H4 (cell line): Measurements from ENCODE around the gene GAS6. TPM values are rescaled to one million over a fixed set of nuclear protein-coding genes. Genes with fewer than 3 reads are reported as not detected.
"Not testable (repeated sequence)": the region's sequence is repeated elsewhere in the genome, so short reads cannot be mapped to it uniquely, and the experiment has no call there.

Experiments
- DNase-seq: peaks from one replicate; pipeline ENCODE4 v3.0.0-alpha.2; 2015; ENCODE audit warnings: low spot score
- total RNA-seq: library from RNA; depleted of rRNA; stranded (reverse); fragments of >200 nt; shearing (Covaris generic); gene quantifications from 2 replicates; pipeline ENCODE4 v1.2.3, GENCODE V29; 2014

Gene GAS6
- total RNA-seq, 1 experiment from 2014 or later, result 6.4 TPM

DNA sequence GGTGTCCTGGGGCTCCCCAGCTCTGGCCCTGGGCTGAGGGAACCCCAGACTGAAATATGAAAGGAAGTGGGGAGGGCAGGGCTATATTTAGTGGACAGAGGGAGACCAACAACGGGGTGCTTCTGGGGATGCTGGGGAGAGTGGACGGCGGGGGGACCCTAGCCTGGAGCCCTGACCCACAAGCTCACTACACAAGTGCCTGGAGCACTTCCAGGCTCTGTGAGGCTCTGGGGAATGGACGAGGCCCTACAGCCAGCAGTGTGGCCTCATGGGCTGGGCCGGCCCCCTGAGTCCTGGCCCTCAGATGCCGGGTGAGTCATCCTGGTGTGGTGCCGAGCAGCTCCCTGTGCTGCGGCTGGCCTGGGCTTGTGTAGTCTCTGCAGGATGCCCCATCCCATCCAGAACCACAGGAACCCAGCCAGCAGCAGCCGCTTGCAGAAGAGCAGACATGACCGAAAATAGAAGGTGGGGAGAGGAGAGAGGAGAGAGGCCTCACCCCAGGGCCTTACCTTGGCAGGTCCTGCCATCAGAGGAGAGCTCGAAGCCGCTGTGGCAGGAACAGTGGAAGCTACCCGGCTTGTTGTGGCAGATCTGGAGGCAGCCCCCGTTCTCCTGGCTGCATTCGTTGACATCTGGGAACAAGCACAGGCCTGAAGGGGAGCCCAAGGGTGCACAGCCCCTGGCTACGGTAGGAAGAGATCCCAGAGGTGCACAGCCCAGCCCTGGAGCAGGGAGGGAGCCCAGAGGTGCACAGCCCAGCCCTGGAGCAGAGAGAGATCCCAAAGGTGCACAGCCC lies 26.1 kb downstream of the GAS6 start:
- peak; percentile 91 for DNase-seq

DNA sequence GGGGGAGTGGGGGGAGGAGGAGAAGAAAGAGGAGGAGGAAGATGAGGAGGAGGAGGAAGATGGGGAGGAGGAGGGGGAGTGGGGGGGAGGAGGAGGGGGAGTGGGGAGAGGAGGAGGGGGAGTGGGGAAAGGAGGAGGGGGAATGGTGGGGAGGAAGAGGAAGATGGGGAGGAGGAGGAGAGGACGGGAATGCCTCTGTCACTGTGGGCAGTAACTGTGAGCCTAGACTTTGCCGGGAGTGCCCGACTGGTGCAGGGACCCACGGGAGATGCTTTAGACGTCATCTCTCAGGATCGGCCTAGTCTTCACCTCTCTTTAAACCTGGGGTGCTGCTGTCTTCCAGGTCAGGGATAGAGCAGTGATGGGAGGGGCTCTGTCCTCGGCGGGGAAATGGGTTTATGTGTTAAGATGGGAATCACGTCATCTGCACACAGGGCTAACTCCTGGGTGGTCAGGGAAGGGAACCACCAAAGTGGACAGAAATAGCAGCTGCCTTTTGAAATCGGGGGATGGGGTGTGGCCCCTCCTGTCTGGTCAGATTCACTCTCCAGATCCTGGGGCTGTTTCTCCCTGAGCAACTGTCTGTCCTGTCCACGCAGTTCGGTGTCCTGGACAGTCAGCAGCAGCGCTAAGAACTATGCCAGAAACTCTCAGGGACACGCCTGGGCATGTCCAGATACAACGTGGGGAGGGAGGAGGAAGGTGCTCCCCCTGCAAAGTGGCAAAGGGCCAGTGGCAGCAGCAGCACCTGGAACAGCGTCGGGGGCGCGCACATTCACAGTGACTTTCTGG lies 26.9 kb downstream of the GAS6 start:
- DNase-seq, result peak; percentile 77

DNA sequence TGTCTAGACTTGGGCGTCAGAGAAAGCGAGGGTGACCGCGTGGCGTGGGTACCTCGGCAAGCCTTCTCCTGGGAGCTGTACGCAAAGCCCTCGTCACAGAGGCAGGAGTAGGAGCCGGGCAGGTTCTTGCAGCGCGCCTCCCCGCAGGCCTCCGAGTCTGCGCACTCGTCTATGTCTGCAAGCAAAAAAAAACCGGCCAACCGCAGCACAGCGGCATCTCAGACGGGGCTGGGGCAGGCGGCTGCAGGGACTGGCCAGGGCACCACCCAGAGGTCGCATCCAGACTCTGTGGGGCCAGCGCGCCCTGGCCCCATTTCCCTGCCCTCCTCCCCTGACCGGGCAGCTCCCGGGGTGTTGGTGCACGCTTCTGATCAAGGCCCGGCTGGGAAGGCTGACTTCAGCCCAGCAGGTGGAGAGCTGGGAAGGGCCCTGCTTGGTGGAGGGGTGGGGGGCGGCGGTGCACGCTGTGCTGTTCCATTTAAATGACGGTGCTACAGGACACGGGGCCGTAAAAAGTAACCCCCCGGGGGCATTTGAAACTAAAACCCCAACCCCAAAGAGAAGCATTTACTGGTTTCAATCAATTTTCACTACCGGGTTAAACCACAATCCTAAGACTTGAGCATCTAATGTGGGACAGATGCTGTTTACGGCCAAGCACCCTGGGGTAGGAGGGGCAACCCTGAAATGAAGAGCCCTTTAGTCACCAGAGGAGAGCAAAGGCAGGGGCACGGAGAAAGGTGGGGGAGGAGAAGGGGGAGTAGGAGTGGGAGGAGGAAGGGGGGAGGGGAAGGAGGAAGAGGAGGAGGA lies 28.2 kb downstream of the GAS6 start:
- peak; percentile 50 for DNase-seq

DNA sequence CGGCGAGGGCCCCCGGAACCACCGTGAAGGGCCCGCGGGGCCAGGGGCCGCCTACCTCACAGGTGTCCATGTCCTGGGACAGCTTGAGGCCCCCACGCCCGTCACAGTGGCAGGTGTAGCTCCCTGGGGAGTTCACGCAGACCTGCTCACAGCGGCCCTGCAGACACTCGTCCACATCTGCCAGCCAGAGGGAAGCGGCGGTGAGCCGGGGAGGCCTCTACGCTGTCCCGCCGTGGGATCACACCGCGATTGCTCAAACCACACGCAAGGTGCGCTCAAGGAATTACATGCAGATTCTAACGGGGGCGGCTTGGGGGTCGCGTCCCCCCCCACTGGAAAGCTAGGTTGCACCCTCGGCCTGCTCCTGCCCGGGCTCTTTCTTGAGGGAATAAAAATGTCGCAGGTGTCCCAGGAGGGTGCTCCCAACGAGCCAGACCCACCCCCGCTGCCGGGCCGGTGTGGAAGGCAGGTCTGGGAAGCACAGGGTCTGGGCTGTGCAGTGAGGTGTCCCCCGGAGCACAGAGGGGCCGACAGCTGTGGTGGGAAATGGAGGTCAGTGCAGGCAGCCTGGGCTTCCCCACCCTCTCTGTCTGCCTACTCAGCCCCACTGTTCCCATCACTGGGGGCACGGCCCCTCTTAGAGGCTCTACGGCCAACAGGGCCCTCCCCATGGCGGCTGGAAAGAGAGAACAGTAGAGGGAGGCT lies 29.2 kb downstream of the GAS6 start:
- DNase-seq, result no peak

DNA sequence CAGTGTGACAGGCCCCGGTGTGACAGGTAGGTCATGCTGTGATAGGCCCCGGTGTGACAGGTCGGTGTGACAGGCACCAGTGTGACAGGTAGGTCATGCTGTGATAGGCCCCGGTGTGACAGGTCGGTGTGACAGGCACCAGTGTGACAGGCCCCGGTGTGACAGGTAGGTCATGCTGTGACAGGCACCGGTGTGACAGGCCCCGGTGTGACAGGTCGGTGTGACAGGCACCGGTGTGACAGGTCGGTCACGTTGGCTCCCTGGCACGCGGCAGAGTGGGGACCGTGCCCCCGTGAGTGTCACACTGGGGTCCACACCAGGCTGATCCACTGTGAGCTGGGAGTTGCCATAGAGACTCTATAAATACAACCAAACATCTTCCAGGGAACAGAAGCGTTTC lies 29.9 kb downstream of the GAS6 start:
- DNase-seq, result not testable (repeated sequence)

DNA sequence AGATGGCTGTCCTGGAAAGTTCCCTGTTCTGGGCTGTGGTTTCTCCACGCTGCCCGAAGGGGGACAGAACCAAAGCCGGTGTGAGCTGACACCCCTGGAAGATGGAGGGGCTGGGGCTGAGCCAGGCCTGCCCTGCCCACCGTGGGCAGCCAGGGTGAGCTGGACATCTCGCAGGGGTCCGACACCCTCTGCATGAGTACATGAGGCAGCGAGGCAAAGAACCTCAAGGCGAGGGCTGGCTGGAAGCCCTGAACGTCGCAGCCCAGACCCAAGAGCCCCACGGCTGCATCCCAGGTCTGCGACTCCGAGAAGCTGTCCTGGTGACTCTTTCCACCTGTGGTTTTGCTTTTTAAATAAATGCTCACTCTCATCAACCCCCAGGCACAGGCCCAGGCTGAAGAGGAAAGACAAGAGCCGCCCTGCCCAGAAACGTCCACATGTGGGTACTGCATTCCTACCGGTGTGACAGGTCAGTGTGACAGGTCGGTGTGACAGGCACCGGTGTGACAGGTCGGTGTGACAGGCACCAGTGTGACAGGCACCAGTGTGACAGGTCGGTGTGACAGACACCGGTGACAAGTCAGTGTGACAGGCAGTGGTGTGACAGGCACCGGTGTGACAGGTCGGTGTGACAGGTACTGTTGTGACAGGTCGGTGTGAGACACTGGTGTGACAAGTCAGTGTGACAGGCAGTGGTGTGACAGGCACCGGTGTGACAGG lies 30.6 kb downstream of the GAS6 start:
- DNase-seq, result no peak

DNA sequence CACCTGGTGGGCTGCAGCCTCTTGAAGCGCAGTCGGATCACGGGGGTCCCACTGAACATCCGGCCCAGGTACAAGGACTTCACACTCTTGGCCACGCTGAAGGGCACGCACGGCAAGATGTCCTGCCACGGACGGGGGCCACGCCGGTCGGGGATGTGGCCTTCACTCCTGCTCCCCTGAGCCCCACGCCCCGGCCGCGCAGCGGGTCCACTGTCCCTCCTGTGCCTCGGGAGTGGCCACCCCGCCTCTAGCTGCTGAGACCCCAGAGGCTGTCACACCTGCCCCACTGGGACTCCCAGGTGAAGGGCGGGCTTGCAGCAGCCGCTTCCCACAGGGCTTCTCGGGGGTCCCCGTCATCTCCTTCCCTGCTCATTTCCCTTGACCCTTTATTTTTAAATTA lies 31.2 kb downstream of the GAS6 start:
- DNase-seq, result no peak

DNA sequence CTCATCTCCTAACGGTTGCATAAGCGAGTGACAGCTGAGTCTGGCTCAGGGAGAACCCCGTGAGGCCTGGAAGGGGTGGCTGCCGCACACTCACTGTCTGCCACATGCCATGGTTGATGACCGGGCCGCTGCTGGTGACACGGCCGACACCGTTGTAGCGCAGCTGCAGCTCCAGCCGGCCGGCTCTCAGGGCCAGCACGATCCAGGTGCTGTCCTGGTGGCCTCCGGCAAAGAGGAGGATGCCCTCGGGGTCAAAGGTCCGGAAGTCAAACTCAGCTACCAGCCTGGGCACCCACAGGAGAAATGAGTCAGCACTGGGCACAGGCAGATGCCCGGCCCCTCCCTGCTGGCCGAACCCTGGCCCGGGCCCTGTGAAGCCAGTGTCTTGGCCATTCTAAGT lies 31.7 kb downstream of the GAS6 start:
- no peak for DNase-seq

DNA sequence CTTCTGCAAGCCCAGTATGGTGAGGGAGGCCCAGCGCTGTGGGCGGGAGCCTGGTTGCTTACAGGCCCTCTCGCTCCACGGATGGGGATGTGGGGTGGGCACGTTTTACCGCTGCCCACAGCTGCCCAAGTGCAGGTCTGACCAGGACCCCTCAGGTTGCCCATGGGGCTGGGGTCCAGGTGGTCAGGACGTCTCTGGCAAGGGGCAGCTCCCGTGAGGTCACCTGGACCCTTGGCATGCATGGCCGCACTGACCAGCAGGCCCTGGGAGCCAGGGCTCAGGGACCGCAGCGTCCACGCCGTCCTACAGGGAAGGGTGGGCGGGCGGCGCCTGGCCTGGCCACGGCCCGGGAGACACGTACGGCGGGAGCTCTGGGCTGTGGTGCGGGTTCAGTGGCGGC lies 32.8 kb downstream of the GAS6 start:
- no peak for DNase-seq

DNA sequence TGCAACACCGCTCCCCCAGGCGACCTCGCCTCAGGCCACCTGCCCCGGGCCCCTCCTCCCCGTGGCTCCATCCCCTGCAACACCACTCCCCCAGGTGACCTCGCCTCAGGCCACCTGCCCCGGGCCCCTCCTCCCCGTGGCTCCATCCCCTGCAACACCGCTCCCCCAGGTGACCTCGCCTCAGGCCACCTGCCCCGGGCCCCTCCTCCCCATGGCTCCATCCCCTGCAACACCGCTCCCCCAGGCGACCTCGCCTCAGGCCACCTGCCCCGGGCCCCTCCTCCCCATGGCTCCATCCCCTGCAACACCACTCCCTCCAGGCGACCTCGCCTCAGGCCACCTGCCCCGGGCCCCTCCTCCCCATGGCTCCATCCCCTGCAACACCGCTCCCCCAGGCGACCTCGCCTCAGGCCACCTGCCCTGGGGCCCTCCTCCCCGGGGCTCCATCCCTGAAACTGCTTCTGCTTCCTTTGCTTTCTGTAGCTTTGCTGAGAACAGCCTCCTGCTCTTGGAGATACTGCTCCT lies 33.4 kb downstream of the GAS6 start:
- DNase-seq, result not testable (repeated sequence)

DNA sequence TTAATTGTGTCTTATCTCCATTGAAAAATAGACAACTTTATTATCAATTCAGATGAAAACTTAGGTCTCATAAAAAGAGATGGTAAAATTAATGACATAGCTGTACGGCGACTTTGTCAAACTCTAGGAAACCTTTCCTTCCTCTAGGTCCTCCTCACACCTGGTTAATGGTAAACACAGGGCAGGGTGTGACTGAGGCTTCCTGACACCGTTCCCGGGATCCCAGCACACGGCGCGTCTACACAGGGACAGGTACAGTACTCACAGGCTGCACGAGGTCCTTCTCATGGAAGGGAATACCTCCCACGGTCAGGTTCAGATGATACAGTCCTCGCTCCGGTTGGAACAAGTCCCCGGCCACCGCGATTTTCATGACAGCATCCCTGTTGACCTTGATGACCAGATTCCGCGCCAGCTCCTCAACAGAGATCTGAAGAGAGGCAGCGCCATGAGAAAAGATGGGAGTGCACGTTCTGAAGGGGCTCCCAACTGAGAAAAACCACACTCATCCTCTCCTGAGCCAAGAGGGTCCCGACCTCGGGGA lies 35.5 kb downstream of the GAS6 start:
- DNase-seq, result no peak

DNA sequence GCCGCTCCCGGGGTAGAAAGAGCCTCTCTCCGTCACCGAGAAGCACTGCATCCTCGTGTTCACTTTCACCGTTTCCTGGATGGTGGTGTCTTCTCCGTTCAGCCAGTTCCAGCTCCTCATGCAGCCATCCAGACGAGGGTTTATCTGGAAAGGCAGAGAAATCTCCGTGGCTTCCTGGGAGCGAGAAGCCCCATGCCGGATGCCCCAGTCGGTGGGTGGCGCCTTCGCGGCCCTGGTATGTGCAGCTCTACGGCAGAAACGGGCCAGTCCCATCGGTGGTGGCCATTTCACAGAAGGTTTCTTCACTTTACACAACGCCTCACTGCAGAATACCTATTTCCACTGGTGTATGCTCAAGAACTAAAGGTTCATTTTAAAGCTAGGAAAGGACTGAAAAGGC lies 36.9 kb downstream of the GAS6 start:
- no peak for DNase-seq

DNA sequence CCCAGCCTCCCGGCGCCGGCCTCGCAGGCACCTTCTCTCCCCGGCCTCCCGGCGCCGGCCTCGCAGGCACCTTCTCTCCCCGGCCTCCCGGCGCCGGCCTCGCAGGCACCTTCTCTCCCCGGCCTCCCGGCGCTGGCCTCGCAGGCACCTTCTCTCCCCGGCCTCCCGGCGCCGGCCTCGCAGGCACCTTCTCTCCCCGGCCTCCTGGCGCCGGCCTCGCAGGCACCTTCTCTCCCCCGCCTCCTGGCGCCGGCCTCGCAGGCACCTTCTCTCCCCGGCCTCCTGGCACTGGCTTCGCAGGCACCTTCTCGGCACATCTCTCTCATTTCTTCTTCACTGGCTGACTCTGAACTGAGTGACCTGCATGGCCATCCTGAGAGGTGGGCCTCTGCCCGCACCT lies 37.4 kb downstream of the GAS6 start:
- DNase-seq, result not testable (repeated sequence)

DNA sequence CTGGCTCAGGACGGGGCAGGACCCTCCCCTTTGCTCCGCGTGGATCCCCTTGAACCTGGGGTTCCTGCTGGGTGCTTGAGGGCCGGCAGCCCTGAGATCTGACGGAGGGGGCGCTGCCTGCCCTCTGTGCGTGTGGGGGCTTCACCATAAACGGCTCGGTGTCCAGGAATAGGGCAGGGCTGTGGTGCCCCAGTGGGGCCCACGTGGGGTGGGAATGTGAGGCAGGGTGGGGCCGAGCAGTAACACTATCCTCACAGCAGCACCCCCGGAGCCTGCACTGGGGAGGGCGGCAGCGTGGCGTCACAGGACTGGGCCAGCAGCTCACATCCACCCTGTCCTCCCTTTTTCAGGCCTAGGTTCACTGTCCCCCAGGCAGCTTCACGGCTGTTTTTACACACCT lies 38.0 kb downstream of the GAS6 start:
- no peak for DNase-seq

DNA sequence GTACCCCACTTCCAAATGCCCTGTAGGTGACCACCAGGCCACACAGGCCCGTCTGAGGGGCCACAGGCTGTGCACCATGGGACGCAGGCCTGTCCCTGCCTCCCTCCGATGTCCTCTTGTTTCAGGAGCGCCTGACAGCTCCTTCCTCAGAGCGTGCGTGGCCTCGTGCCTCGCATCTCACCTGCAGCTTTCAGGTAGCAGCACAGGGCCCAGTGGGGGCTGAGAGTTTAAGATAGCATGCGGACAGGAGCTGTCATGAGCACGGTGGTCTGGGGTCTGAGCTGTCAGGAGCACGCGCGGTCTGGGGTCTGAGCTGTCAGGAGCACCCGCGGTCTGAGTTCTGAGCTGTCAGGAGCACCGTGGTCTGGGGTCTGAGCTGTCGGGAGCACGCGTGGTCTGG lies 40.1 kb downstream of the GAS6 start:
- no peak for DNase-seq

DNA sequence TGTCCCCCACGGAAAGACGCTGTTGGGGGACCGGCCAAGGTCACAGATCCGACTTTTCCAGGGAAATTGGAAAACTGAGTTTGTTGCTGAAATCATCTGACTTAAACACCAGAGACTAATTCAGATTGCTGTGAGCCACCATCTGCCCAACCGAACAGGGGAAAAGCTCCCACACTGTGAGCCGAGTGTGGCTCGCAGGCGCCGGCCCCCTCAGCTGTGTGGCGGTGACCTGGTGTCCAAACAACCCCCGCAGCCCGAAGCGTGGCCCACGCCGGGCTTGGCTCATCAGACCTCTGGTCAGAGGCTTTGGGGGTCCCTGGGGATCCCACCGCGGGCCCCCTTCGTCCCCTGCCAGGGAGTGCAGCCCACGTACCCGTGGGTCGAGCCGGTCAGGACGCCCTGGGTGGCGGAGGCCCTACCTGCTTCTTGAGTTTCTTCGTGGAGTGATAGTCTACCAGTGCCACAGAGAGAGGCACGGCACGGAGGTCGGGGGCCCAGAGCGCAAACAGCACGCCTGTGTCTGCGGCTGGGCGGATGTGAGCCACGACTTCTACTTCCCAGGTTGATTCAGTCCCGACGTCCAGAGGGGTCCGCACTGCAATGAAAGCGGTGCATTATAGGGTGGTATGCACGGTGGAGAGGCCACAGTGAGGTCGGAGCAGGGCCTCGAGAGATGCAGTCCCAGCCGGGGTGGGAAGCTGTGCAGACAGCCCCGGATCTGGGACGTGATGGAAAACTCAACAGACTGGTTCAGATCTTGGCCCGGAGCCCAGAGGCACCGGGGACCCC lies 40.7 kb downstream of the GAS6 start:
- no peak for DNase-seq

DNA sequence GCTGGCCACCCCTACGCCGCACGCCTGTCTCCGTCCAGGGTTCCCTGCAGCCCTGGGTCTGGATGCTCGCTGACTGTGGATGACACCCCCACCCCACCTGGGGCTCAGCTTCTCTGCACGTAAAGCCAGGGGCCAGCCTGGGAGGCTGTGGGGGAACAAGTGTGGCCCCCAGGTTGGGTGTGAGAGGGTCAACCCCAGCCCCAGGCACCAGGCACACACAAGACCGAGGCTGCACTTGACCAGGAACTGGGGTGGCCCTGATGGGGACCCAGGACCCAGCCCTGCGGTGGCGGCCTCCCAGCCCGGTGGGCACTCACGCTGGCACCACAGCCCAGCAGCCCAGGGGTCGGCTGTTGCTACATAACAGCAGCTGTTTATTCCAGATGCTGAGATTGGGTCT lies 41.6 kb downstream of the GAS6 start:
- no peak for DNase-seq

DNA sequence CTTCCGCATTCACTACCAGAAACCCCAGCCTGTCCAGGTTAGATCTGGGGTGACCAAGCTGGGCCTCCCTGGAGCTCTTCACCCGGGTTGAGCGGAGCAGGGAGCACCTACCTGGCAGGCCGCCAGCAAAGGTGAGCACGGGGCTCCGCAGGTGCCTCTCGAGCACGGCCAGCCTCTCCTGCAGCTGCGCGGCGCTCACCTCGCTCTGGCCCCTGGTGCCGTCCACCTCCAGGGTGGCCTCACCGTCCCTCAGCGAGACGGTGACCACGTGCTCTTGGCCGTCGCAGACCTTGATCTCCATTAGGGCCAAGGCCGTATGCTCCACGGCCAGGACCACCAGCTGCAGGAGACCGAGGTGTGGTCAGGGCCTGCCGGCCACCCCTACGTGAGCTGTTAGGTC lies 42.0 kb downstream of the GAS6 start:
- no peak for DNase-seq

DNA sequence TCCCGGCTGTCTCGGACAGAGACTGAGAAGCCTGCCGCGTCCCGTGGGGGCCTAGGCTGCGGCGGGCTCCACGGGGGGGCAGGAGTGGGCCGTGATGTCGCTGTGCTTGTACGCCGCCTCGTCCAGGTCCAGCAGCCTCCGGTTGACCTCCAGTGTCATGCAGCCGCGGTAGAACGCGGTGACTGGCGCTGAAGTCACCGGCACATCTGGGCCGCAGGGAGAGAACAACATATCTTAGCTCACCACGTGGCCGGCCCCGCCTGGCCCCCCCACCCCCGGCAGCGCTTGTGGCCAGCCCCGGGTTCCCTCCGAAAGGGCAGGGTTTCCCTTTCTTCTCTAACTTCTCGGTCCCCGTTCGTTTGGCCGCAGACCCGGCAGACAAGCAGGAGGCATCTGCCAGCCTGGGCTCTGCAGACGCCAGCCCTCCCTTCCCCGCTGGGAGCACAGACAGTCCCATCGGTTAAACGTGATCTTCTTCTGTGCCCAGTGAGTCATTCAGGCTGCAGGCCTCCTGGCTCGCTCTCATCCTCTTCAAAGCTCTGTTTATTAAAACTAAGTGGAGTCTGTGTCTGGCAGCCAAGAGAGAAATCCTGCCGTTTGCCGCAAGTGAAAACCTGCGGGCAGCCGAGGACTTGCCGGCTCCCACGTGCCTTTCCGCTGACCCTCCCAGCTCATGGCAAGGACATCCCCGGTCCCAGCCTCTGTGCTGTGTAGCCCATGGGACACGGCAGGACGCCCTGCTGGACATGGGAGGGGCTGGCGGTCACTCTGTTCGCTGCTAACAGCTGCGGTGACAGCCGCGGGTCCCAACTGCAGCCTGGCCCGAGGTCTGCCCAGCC lies 42.8 kb downstream of the GAS6 start:
- DNase-seq, result peak; percentile 91
